Glomerular visceral epithelial cell (primary cell): ENCODE results near the gene FXYD6.
"Not testable (repeated sequence)": the region's sequence is repeated elsewhere in the genome, so short reads cannot be mapped to it uniquely, and the experiment has no call there.

Experiments
- DNase-seq: peaks from one replicate; pipeline ENCODE4 v3.0.0-alpha.2; 2016; ENCODE audit errors: extremely low spot score

Gene FXYD6

DNA sequence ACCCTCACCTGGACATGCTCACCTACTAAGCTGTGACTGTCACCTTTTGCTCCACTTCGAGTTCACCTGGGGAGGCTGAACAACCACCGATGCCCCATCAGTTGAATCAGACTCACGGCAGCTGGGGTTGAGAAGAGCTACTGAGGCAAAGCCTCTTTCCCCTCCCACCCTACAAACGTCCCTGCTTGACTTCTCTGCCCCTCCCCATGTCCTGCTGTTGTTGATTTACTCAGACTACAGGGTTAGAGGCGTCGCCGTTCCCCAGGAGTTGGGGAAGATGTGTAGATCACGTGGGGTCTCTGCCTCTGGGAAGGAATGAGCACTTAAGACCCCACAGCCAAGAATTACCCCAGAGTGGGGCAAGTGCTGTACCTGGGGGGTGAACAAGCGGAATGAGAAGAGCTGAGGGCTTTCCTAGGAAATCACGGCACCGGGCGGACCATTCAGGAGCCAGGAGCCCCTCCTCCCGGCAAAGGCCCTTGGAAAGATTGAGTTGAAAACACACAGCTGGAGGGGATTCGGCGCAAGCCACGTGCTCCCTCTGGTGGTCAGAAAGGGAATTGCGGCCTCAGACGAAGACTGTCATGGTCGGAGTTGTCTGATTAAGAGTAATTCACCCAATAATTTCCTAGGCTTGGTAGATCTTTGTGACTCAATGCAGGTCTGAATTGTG is 59.0 kb downstream of the FXYD6 start:
- peak; percentile 89 for DNase-seq

DNA sequence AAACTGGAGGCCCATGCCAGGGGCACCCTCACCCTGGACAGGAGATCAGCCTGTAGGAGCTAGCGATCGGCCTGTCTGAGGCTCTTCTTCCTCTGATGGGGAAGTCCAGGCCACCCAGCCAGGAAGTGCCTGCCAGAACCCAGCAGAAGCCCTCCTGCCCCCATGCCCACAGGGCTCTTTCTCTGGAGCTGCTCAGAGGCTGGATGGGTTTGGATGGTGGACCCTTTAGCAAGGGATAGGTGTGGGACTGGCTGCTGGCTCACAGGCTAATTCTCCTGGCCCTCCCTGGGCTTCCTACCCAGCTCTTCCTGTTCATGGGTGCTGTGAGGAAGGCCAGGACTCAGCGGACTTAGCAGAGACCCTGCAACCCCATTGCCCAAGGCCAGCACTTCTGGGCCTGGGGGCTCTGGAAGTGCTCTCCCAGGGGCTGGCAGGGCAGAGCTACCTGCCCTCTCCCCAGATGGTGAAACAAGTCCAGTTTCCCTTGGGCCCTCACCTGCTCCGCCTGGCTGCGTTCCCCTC is 59.6 kb downstream of the FXYD6 start:
- peak; percentile 4 for DNase-seq

DNA sequence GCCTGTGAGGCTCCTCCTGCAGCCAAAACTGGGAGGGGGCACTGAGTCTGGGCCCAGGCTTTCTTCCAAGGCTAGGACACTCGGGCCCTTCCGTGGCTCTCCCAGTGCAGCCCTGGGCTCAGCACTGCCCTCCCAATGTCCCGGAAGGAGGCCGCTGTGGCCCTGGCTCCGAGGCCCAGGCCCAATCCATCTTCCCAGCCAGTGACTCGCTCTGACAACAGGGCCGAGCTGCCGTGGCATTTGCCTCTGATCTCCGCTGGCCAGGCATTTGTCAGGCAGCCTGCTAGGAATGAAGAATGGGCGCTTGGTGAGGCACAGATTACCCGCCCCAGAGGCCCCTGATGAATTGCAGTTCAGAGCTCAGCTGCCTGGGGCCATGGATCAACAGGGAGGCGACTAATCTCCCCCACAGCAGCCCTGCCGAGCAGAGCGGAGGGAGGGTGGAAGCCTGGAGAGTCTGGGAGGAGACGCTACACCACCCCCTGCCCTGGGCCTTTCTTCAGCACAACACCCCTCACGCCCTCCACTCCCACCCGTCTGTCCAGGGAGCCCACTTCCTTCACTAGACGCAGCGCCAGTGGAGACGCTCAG is 60.2 kb downstream of the FXYD6 start:
- DNase-seq = peak; percentile 67

- peak; percentile 53 for DNase-seq
Measured at GRCh38 chr11:117815262-117815803, 61.1 kb downstream of the FXYD6 start.

- peak; percentile 99 for DNase-seq
Measured at GRCh38 chr11:117814766-117815261, 61.6 kb downstream of the FXYD6 start.

DNA sequence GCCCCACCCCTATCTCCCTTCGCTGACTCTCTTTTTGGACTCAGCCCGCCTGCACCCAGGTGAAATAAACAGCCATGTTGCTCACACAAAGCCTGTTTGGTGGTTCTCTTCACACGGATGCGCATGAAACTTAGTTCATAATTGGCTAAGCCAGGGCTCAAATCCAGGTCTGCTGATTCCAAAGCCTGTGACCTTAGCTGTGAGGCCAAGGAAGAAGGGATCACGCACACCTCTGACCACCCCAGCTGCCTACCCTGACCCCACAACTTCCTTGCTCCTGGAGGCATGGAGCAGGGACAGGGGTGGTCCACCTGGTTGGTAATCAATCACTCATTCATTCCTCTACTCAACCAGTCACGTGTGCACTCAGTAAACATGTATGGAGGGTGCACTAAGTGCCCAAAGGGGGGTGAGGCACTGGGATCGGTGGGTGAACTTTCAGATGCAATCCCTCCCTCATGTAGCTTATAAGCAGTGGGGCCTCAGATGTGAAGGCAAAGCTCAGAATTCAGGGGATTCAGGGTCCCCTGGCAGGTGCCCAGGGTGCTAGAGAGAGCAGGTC is 62.2 kb downstream of the FXYD6 start:
- no peak for DNase-seq

- DNase-seq = not testable (repeated sequence)
Measured at GRCh38 chr11:117810056-117810451, 66.4 kb downstream of the FXYD6 start.

- DNase-seq = peak; percentile 3
Measured at GRCh38 chr11:117809236-117810055, 67.0 kb downstream of the FXYD6 start.

DNA sequence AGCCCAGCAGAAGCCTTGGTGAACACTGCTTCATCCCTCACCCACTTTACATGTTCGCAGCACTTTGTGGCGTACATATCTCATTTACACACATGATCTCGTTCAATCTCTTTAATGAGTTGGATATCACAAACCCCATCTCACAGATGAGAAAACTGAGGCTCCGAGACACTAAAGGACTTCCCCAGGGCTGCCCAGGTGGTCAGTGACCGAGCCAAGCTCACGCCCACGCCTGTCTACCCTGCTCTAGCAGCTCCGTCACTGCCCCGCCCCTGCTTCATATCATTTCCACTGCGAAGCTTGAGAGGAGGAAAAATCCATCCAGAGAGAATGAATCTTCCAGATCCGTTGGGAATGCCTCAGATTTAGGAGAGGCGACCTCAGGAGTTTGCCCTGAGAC is 67.7 kb downstream of the FXYD6 start:
- DNase-seq = no peak

DNA sequence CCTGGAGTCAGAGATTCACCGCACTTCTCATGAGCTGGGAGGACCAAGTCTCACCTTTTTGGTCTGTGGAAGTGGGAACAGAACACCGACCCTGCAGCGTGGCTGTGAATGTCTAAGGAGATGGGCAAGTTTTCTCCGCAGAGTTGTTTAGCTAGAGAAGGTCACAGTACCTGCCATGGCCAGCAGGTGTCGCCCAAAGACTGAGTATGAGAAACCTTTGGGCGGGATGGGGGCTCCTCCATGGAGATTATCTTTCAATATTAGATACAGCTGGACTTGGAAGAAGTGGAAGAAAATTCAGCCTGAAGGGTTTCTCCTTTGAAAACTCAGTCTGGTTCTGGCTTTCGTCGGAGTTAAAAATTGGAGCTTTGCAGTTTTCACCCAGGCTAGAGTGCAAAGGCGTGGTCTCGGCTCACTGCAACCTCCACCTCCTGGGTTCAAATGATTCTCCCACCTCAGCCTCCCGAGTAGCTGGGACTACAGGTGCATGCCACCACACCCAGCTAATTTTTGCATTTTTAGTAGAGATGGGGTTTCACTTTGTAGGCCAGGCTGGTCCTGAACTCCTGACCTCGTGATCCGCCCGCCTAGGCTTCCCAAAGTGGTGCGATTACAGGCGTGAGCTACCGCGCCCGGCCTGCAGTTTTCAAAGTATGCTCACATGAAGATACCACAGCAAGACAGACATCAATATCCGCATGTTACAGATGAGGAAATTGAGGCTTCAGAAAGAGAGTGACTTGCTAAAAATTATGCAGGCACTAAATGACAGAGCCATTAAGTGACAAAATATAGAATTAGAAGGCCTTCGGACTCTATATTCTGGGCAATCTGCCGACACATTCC is 68.8 kb downstream of the FXYD6 start:
- peak; percentile 70 for DNase-seq

GRCh38 chr11:117806846-117807245 is 69.6 kb downstream of the FXYD6 start:
- no peak for DNase-seq

DNA sequence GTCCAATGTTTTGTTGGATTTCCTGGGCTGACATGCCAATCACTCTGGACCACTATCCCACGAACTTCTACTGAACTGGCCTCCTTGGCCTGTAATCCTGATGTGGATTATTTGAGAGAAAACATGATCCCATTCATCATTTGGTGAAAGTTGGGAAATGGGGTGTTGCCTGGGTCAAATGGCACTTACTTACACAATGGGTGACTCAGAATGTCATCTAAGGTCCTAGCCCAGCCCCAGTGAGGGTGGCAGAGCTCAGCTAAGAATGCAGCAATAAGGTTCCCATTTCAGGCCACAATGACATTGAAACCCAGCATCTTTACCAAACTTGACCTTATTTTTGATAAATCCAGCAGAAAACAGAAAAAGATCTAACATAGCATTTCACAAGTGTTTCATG is 71.4 kb downstream of the FXYD6 start:
- no peak for DNase-seq

GRCh38 chr11:117803896-117804295 is 72.6 kb downstream of the FXYD6 start:
- no peak for DNase-seq

- DNase-seq = no peak
Measured at GRCh38 chr11:117799634-117800033, 76.8 kb downstream of the FXYD6 start.

DNA sequence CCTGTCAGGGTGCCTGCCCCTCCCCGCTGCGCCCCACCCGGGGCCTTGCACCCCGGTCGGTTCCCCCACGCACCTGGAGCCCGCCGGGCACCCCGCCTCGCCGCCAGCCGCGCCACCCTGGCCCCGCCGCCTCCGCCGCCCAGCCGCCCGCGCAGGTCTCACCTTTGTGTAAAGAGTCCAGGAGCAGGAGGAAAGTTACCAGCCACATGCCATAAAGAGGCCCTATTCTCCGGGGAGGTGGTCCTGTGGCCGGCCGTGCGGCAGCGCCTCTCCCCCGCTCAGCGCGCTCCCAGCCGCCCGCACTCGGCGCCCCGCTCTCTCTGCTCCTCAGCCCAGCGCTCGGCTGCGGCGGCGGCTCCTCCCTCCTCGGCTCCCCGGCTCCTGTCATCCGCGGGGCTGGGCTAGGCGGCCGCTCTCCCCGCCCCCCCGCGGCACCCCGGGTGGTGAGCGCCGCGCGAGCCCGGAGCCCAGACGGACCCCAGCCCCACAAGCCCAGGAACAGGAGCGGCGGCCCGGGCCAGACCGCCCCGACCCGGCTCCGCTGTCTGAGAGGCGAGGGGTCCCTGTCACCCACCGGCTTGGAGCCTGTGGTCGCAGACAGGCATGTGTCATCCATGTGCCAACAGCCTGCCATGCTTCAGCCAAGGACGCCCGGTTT is 79.5 kb downstream of the FXYD6 start, which contains the start of gene DSCAML1:
TSS of gene DSCAML1 (minus strand) at position 345 of the 658 bp plus-strand sequence. CDS start at position 208, 137 bp downstream.
- DNase-seq = no peak

DNA sequence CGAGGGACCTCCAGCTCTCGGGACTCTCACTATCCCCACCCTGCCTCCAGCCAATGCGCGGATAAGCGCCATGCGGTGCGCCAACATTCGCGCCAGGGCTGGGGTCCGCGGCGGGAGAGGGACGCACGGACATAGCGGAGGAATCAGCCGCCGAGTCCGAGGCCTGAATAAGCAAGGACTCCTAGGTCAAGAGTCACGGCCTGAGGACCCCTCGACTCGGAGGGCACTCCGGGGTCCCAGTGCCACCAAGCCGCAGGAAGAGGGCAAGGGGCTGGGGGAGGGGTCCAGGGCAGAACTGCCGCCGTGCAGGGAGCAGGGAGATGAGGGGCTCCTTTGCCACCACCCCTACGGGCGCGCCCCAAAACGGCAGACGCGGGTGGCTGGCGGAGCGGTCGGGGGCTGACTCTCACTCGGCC is 80.0 kb downstream of the FXYD6 start:
- DNase-seq = no peak

DNA sequence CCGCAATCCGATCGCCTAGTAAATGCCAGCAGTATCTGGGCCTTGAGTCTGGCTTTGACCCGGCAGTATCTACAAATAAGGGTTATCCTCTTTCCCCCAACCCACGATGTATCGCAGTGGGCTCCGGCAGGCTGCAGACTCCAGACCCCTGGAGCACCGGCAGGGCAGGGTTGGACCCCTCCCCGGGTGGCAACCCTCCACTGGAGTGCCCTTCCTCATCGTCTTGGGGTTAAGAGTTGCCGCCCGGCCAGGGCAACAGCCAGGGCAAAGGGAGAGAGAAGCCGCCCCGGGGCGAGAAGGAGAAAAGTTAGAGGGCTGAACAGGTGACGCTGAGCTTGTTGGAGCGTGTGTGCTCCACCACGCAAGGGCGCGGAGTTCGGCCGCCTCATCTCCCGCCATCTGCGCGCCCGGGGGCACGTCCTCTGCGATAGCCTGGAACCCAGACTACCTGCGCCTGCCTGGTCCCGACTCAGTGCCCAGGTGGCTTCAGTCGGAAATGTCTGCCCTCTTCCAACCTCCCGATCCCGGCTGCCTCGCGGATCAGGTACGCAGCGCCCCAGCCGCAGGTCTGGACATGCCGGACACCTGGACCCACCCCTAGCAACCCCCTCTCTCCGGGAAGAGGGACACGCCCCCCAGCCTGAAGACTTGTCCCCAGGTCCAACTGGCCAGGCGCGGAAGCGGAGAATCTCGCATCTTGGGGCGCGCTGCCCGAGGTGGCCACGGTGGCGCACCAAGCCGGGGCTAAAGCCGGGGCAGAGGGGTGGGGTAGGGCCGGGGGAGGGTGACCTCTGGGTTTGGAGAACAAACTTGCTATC is 80.6 kb downstream of the FXYD6 start:
- no peak for DNase-seq

DNA sequence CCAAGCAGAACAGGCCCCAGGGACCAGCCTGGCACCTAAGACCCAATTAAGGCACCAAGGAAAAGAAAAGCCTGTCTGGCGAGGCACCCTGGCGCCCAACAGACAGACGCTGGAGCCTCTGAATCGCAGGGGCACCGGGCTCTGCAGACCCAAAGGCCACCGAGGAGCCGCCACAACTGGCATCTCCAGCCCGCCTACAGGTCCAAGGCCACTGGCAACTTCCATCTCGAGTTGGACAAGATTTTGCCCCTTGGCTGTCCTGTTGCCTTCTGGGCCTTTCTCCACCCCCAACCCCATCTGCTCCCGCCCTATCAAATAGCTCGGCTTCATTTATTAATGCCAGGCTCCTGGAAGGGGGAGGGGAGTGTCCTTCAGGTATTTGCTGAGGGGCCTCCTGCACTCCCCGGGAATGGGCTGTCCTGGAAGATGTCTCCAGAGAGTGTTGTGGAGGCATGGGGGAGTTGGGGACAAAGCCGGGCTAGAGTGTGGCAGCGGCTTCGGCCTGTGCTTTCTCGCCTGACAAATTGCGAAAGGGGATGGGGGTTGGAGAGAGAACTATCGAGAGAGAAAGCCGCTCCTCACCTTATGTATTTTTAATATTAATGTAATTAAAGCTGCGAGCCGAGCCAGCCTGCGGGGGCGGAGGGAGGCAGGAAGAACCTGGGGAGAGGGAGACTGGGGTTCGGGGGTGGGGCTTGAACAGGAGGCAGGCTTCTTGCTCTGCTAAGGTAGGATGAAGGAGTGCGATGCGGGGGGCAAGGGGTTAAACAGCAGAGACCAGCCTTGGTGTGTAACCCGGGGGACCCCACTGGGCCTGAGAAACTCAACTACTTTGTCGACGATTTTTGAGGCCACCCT is 81.5 kb downstream of the FXYD6 start:
- DNase-seq = no peak
